Lung (tissue), 12 donors: ENCODE measurements around the gene FRK. TPM values are rescaled to one million over a fixed set of nuclear protein-coding genes. Genes with fewer than 3 reads are reported as not detected.

ENCODE experiments used
- ATAC-seq: fragments of 200-7000 bp; cut with Tn5 transposase; one replicate; pipeline ENCODE4 v1.9.1; 2020; ENCODE audit warnings: moderate number of reproducible peaks; ENCODE audit not compliant: insufficient read depth, low FRiP score
- DNase-seq, 3 donors: peaks; one replicate each; pipeline ENCODE4 v3.0.0-alpha.2; 2013 to 2017
- H3K27ac ChIP-seq, 2 donors: one replicate each; pipeline ENCODE4 v1.5.1; 2013; ENCODE audit warnings: mild to moderate bottlenecking in 2 of 2, moderate library complexity in 2 of 2, control low read depth in 1 of 2, inconsistent platforms in 1 of 2, low read depth in 1 of 2, low read length in 1 of 2
- H3K27me3 ChIP-seq, 3 donors: one replicate each; pipeline ENCODE4 v1.5.1; 2013; ENCODE audit warnings: low read length in 2 of 3; ENCODE audit not compliant: control insufficient read depth in 3 of 3, insufficient read depth in 3 of 3
- H3K36me3 ChIP-seq, 4 donors: one replicate each; pipeline ENCODE4 v1.5.1; 2013; ENCODE audit warnings: low read length in 4 of 4, mild to moderate bottlenecking in 1 of 4, moderate library complexity in 1 of 4; ENCODE audit not compliant: control insufficient read depth in 4 of 4, insufficient read depth in 4 of 4
- H3K4me1 ChIP-seq, 5 donors: one replicate each; pipeline ENCODE4 v1.5.1; 2013; ENCODE audit warnings: low read length in 5 of 5, mild to moderate bottlenecking in 2 of 5, moderate library complexity in 1 of 5; ENCODE audit not compliant: control insufficient read depth in 5 of 5, insufficient read depth in 5 of 5
- H3K4me3 ChIP-seq: one replicate; pipeline ENCODE4 v1.5.1; 2013; ENCODE audit warnings: mild to moderate bottlenecking, control low read depth, moderate library complexity
- H3K9ac ChIP-seq, 2 donors: one replicate each; pipeline ENCODE4 v1.5.1; 2013; ENCODE audit warnings: low read length in 2 of 2, control low read depth in 1 of 2; ENCODE audit not compliant: insufficient read depth in 1 of 2
- H3K9me3 ChIP-seq, 4 donors: one replicate each; pipeline ENCODE4 v1.5.1; 2013; ENCODE audit warnings: low read length in 3 of 4, mild to moderate bottlenecking in 1 of 4, moderate library complexity in 1 of 4; ENCODE audit not compliant: control insufficient read depth in 4 of 4, insufficient read depth in 3 of 4
- CTCF ChIP-seq: IDR thresholded peaks from 2 replicates; pipeline ENCODE4 v1.5.1; 2012; ENCODE audit warnings: mild to moderate bottlenecking; ENCODE audit errors: control extremely low read depth, extremely low read depth
- WGBS, 2 donors: extraction: QIAGEN DNeasy Blood & Tissue Kit; methylation state at CpG; one replicate each; pipeline ENCODE4 v1.1.7; 2013; 5-methylcytosine and 5-hydroxymethylcytosine counted together
- polyA plus RNA-seq, 2 donors: library from polyadenylated mRNA; stranded (reverse); fragments of 200-250 nt; gene quantifications; one replicate each; pipeline ENCODE4 v1.2.1, GENCODE V29; 2013
- total RNA-seq, 2 donors: library from RNA; depleted of rRNA in 1 of 2; stranded (reverse); fragments of >200 nt in 1 of 2; gene quantifications; one replicate each; pipeline ENCODE4 v1.2.1, GENCODE V29; 2014 to 2021
- donor health status: control.
- donor health status: control.
- donor health status: Bipolar disorder and iron deficiency.
- donor health status: healthy.
- donor health status: DM: yes; HTN: yes; CAD: no.

Gene FRK
- total and polyA plus RNA-seq, 4 donors: 1.2 to 18.3 (median 5.1) TPM

- WGBS, 2 donors: 63 to 95% methylated on average over 3 of the region's 3 CpGs
- Histone ChIP-seq H3K9me3 (no peaks in the 10 kb centered on the region), H3K4me3 (no peak overlapping the region), H3K27me3 (no peaks in the 10 kb centered on the region), H3K4me1 (peaks cover 0 to 6% (median 1%) of the 10 kb centered on the region in 5 donors), H3K27ac (no peak overlapping the region), H3K36me3 (peaks cover 0 to 8% (median 2%) of the 10 kb centered on the region in 4 donors), H3K9ac (no peak overlapping the region)
- no peak for TF ChIP-seq CTCF
- no peak for ATAC-seq
- no peak for DNase-seq
Measured at GRCh38 chr6:116003668-116004067, 57.0 kb downstream of the FRK start.

DNA sequence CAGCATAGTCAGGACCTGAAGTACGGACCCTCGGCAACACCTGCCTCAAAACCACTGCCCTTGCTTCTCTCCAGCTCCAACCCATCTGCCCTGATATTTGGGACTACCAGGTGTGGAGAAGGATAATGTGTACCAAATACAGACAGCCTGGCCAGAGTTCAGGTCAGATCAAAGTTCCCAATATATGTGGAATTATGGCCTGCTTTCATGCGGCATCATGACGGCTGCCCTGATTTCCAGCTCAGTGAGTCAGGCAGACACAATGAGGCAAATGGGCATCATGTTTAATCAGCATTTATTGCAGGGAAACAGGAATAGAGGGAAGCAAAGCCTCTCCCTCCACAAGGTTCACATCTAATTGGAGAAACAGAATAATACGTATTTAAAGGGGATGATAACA is 57.9 kb downstream of the FRK start:
- WGBS, 2 donors: 96 to 99% methylated on average over 5 of the region's 5 CpGs
- Histone ChIP-seq H3K27ac (no peak overlapping the region), H3K9ac (no peak overlapping the region), H3K27me3 (no peaks in the 10 kb centered on the region), H3K4me3 (no peak overlapping the region), H3K36me3 (peaks cover 0 to 8% (median 2%) of the 10 kb centered on the region in 4 donors), H3K9me3 (no peaks in the 10 kb centered on the region), H3K4me1 (peaks cover 0 to 2% (median 0%) of the 10 kb centered on the region in 5 donors)
- TF ChIP-seq CTCF: no peak
- DNase-seq (no peak), ATAC-seq (no peak)

DNA sequence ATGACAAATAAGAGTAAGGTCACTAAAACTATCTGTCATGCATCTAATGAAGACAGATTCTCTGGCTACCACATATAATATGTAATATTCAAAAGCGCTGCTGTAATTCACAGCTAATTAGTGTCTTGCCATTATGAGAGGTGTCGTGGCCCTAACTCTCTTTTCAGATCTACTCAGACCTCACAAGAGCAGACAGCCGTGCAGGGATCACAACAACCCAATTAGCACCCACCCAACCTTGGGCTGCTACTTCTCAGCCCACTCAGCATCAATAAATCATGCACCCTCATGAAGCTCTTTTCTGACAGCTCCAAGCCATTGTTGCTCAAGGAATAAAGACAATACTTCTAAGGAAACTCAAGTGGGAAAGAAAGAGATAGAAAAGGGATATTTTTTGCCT is 61.5 kb downstream of the FRK start:
- Histone ChIP-seq H3K4me3 (no peak overlapping the region), H3K9me3 (no peaks in the 10 kb centered on the region), H3K4me1 (peaks cover 0 to 2% (median 0%) of the 10 kb centered on the region in 5 donors), H3K36me3 (peaks cover 0 to 8% (median 2%) of the 10 kb centered on the region in 4 donors), H3K9ac (no peak overlapping the region), H3K27me3 (no peaks in the 10 kb centered on the region), H3K27ac (no peak overlapping the region)
- no peak for DNase-seq
- TF ChIP-seq CTCF: no peak
- WGBS, 2 donors: 85 to 90% methylated on average over 3 of the region's 3 CpGs
- ATAC-seq: no peak

DNA sequence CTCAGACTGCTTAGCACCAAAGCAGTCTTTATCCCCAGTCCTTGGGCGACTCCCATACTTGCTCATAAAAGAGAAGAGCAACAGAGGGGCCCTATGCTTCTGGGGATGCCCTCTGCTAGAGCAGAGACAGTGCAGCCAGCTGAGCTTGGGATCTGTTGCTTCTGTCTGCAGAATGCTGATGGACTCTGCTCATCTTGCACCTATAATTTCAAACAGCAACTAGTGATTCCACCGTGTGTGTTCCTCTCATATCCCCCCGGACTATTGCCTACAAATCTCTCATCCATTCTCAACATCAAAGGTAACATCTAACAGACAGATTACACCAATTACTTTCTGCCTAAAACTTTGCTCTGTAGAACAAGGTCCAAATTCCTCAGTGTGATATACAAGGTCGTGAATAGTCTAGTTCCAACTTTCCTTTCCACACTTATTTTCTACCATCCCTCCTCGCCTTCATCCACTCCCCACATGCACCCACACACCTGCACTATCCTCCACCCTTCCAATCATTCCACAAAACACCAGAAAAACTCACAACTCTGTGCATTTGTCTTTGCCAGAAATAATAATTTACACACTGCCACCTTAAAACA is 62.6 kb downstream of the FRK start:
- Histone ChIP-seq H3K9me3 (no peaks in the 10 kb centered on the region), H3K27ac (no peak overlapping the region), H3K27me3 (no peaks in the 10 kb centered on the region), H3K4me1 (peaks cover 0 to 2% (median 0%) of the 10 kb centered on the region in 5 donors), H3K36me3 (peaks cover 0 to 8% (median 2%) of the 10 kb centered on the region in 4 donors), H3K9ac (no peak overlapping the region), H3K4me3 (no peak overlapping the region)
- no peak for TF ChIP-seq CTCF
- no peak for DNase-seq
- ATAC-seq: no peak
- WGBS, 2 donors: 83 to 85% methylated on average over 5 of the region's 5 CpGs
